ENCODE results near the gene PPP1R26. TPM values are rescaled to one million over a fixed set of nuclear protein-coding genes. Genes with fewer than 3 reads are reported as not detected.

The PPP1R26 gene
- total RNA-seq, 2 experiments from 2014 or later, result 2.9 to 4.7 TPM

- Mint-ChIP-seq H3K4me1 (peaks cover 31% of the 10 kb centered on the region), H3K27ac (no peak overlapping the region), H3K4me3 (no peak overlapping the region), H3K9me3 (no peaks in the 10 kb centered on the region), H3K27me3 (peaks cover 25% of the 10 kb centered on the region), H3K36me3 (ENCODE audit: low read depth) (no peaks in the 10 kb centered on the region)
- ChIA-PET CTCF (no interaction called here), POLR2A (no interaction called here)
- DNase-seq, result no peak
These were observed 35.7 kb downstream of the PPP1R26 start for GRCh38 chr9:135515083-135515951.

- Mint-ChIP-seq H3K4me1 (peaks cover 24% of the 10 kb centered on the region), H3K27me3 (peaks cover 26% of the 10 kb centered on the region), H3K36me3 (ENCODE audit: low read depth) (no peaks in the 10 kb centered on the region), H3K4me3 (no peak overlapping the region), H3K9me3 (no peaks in the 10 kb centered on the region), H3K27ac (no peak overlapping the region)
- ChIA-PET POLR2A (no interaction called here), CTCF (no interaction called here)
- DNase-seq, result peak; percentile 26
These were observed 36.7 kb downstream of the PPP1R26 start for GRCh38 chr9:135516132-135516860.

- ChIA-PET CTCF (no interaction called here), POLR2A (no interaction called here)
- Mint-ChIP-seq H3K27me3 (peaks cover 26% of the 10 kb centered on the region), H3K9me3 (no peaks in the 10 kb centered on the region), H3K27ac (no peak overlapping the region), H3K36me3 (ENCODE audit: low read depth) (no peaks in the 10 kb centered on the region), H3K4me1 (peaks cover 15% of the 10 kb centered on the region), H3K4me3 (no peak overlapping the region)
- no peak for DNase-seq
These were observed 37.8 kb downstream of the PPP1R26 start for GRCh38 chr9:135517407-135517822.

- no peak for DNase-seq
- no peaks in the 10 kb centered on the region for H3K36me3 Mint-ChIP-seq (ENCODE audit: low read depth)
- peaks cover 26% of the 10 kb centered on the region for H3K27me3 Mint-ChIP-seq
- H3K4me1 Mint-ChIP-seq, result peaks cover 10% of the 10 kb centered on the region
- H3K4me3 Mint-ChIP-seq, result no peak overlapping the region
- H3K9me3 Mint-ChIP-seq, result no peaks in the 10 kb centered on the region
- ChIA-PET CTCF (no interaction called here), POLR2A (no interaction called here)
- no peak overlapping the region for H3K27ac Mint-ChIP-seq
These were observed 39.8 kb downstream of the PPP1R26 start for GRCh38 chr9:135519179-135519971.

GRCh38 chr9:135520916-135521607 is 41.5 kb downstream of the PPP1R26 start, which contains the start of gene LCN1:
Gene LCN1, plus strand, starts transcription at chr9:135521440. Its CDS starts 58 bp downstream, at chr9:135521498.
- CTCF ChIA-PET, result no interaction called here
- no peak within 1 kb of the TSS for H3K27ac Mint-ChIP-seq
- H3K9me3 Mint-ChIP-seq, result no peaks in the 10 kb centered on the region
- no peaks in the 10 kb centered on the region for H3K36me3 Mint-ChIP-seq (ENCODE audit: low read depth)
- H3K4me1 Mint-ChIP-seq, result peaks cover 5% of the 10 kb centered on the region
- no peak within 1 kb of the TSS for H3K4me3 Mint-ChIP-seq
- H3K27me3 Mint-ChIP-seq, result peaks cover 26% of the 10 kb centered on the region
- no peak for DNase-seq
- POLR2A ChIA-PET, result no interaction called here

GRCh38 chr9:135521608-135522095 is 42.1 kb downstream of the PPP1R26 start:
- no peaks in the 10 kb centered on the region for H3K9me3 Mint-ChIP-seq
- H3K36me3 Mint-ChIP-seq (ENCODE audit: low read depth), result no peaks in the 10 kb centered on the region
- H3K27me3 Mint-ChIP-seq, result peaks cover 26% of the 10 kb centered on the region
- no peak for DNase-seq
- H3K4me1 Mint-ChIP-seq, result peaks cover 2% of the 10 kb centered on the region
- CTCF ChIA-PET, result no interaction called here
- no peak overlapping the region for H3K4me3 Mint-ChIP-seq
- POLR2A ChIA-PET, result no interaction called here
- no peak overlapping the region for H3K27ac Mint-ChIP-seq

- CTCF ChIA-PET, result no interaction called here
- POLR2A ChIA-PET, result no interaction called here
These were observed 42.7 kb downstream of the PPP1R26 start for GRCh38 chr9:135522137-135522877.

GRCh38 chr9:135522931-135523330 is 43.3 kb downstream of the PPP1R26 start:
- ChIA-PET CTCF (no interaction called here), POLR2A (no interaction called here)
- H3K4me3 Mint-ChIP-seq, result no peak overlapping the region
- H3K4me1 Mint-ChIP-seq, result no peaks in the 10 kb centered on the region
- no peak overlapping the region for H3K27ac Mint-ChIP-seq
- H3K27me3 Mint-ChIP-seq, result peaks cover 20% of the 10 kb centered on the region
- H3K36me3 Mint-ChIP-seq (ENCODE audit: low read depth), result no peaks in the 10 kb centered on the region
- DNase-seq, result no peak
- no peaks in the 10 kb centered on the region for H3K9me3 Mint-ChIP-seq

More at GRCh38 chr9:135522137-135522877, 42.7 kb downstream of the PPP1R26 start:
- Mint-ChIP-seq H3K27ac (no peak overlapping the region), H3K4me3 (no peak overlapping the region), H3K36me3 (ENCODE audit: low read depth) (no peaks in the 10 kb centered on the region), H3K9me3 (no peaks in the 10 kb centered on the region), H3K4me1 (no peaks in the 10 kb centered on the region), H3K27me3 (peaks cover 25% of the 10 kb centered on the region)
- DNase-seq, result no peak

- Mint-ChIP-seq H3K27ac (no peak overlapping the region), H3K4me1 (peaks cover 2% of the 10 kb centered on the region), H3K36me3 (ENCODE audit: low read depth) (no peaks in the 10 kb centered on the region), H3K9me3 (no peaks in the 10 kb centered on the region), H3K27me3 (peaks cover 14% of the 10 kb centered on the region), H3K4me3 (no peak overlapping the region)
- DNase-seq, result no peak
- CTCF ChIA-PET, result no interaction called here
- POLR2A ChIA-PET, result no interaction called here
These were observed 44.0 kb downstream of the PPP1R26 start for GRCh38 chr9:135523521-135524129.

- H3K4me1 Mint-ChIP-seq, result peaks cover 5% of the 10 kb centered on the region
- no peak overlapping the region for H3K27ac Mint-ChIP-seq
- CTCF ChIA-PET, result no interaction called here
- no peaks in the 10 kb centered on the region for H3K36me3 Mint-ChIP-seq (ENCODE audit: low read depth)
- H3K4me3 Mint-ChIP-seq, result no peak overlapping the region
- no peak for DNase-seq
- POLR2A ChIA-PET, result no interaction called here
- peaks cover 11% of the 10 kb centered on the region for H3K27me3 Mint-ChIP-seq
- H3K9me3 Mint-ChIP-seq, result no peaks in the 10 kb centered on the region
These were observed 44.7 kb downstream of the PPP1R26 start for GRCh38 chr9:135524130-135524861.

- ChIA-PET CTCF (no interaction called here), POLR2A (no interaction called here)
- peaks cover 14% of the 10 kb centered on the region for H3K4me1 Mint-ChIP-seq
- no peaks in the 10 kb centered on the region for H3K9me3 Mint-ChIP-seq
- H3K27me3 Mint-ChIP-seq, result peaks cover 2% of the 10 kb centered on the region
- H3K4me3 Mint-ChIP-seq, result no peak overlapping the region
- no peaks in the 10 kb centered on the region for H3K36me3 Mint-ChIP-seq (ENCODE audit: low read depth)
- no peak for DNase-seq
- H3K27ac Mint-ChIP-seq, result no peak overlapping the region
These were observed 45.9 kb downstream of the PPP1R26 start for GRCh38 chr9:135525241-135526088.

Data from activated CD4-positive, alpha-beta memory T cell treated with anti-CD3 and anti-CD28 coated beads, Interleukin-2, amount 10 ng/mL, durations not matched to agents 7 days and 5 days (primary cell).